Mucosa of descending colon (tissue), 3 donors: ENCODE data around the gene GSTM4. TPM values are rescaled to one million over a fixed set of nuclear protein-coding genes. Genes with fewer than 3 reads are reported as not detected.

ENCODE experiments used
- ATAC-seq: fragments of 200-7000 bp; cut with Tn5 transposase; one replicate; pipeline ENCODE4 v1.9.1; 2020; ENCODE audit warnings: mild to moderate bottlenecking, moderate library complexity
- DNase-seq, 3 donors: peaks; one replicate each; pipeline ENCODE4 v3.0.0-alpha.2; 2020
- H3K36me3 ChIP-seq: fragments of 200-600 bp; one replicate; pipeline ENCODE4 v1.8.0; 2021; ENCODE audit warnings: low read depth, mild to moderate bottlenecking
- H3K4me1 ChIP-seq: fragments of 200-600 bp; one replicate; pipeline ENCODE4 v1.8.0; 2021; ENCODE audit warnings: low read depth, mild to moderate bottlenecking
- H3K4me3 ChIP-seq: fragments of 200-600 bp; one replicate; pipeline ENCODE4 v1.8.0; 2021; ENCODE audit warnings: mild to moderate bottlenecking
- H3K9me3 ChIP-seq: fragments of 200-600 bp; one replicate; pipeline ENCODE4 v1.8.0; 2021; ENCODE audit warnings: mild to moderate bottlenecking
- intact Hi-C, 2 donors: fragments of 100-400 bp; cut with DNase I in 1 of 2; cut with micrococcal nuclease in 1 of 2; formaldehyde crosslinking; loops; one replicate each; pipeline versions ENCODE4 v1.11.0 to v1.11.1; 2022; cut with DNase I, micrococcal nuclease
- total RNA-seq, 3 donors: library from RNA; stranded (reverse); fragmentation: NEBNext Ultra II Directional in 2 of 3; extraction: Animal tissue kit (Norgen Biotek cat#: 25700) in 2 of 3; gene quantifications; one replicate each; pipeline versions ENCODE4 v1.2.1 to v1.2.4, GENCODE V29; 2021 to 2023
- TF ChIP-seq, protein P1 (sequence below): fragments of 200-600 bp; IDR thresholded peaks from one replicate; pipeline ENCODE4 v1.8.0; 2022; ENCODE audit warnings: antibody characterized with exemption, mild to moderate bottlenecking
- donor health status: DM: no; HTN: no; CAD: no; lungs with moderate emphysema.
- donor health status: DM: no; HTN: no; CAD: no.
- donor health status: DM: no; HTN: yes; CAD: no.

Gene GSTM4
- total RNA-seq, 3 donors from 2014 or later, result 63.4 to 96.3 (median 74.2) TPM

DNA sequence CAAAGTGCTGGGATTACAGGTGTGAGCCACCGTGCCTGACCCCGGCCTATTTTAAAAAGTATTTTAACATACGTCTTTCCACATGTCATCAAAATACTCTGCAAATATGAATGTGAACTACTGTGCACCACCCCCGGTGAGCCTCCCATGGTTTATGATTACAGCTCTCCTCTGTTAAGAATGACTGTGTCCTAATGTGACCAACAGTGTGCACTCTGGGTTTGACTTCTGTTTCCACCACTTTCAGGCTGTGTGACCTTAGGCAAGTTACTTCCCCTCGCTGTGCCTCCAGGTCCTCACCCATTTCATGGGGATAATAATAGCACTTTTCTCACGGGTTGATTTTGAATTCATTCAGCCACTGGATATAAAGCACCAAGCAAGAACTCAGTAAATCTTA lies 21.6 kb upstream of the GSTM4 start:
- peaks cover 13% of the 10 kb centered on the region for H3K4me1 ChIP-seq
- TF ChIP-seq, protein P1, sequence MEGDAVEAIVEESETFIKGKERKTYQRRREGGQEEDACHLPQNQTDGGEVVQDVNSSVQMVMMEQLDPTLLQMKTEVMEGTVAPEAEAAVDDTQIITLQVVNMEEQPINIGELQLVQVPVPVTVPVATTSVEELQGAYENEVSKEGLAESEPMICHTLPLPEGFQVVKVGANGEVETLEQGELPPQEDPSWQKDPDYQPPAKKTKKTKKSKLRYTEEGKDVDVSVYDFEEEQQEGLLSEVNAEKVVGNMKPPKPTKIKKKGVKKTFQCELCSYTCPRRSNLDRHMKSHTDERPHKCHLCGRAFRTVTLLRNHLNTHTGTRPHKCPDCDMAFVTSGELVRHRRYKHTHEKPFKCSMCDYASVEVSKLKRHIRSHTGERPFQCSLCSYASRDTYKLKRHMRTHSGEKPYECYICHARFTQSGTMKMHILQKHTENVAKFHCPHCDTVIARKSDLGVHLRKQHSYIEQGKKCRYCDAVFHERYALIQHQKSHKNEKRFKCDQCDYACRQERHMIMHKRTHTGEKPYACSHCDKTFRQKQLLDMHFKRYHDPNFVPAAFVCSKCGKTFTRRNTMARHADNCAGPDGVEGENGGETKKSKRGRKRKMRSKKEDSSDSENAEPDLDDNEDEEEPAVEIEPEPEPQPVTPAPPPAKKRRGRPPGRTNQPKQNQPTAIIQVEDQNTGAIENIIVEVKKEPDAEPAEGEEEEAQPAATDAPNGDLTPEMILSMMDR, result no peak
- intact Hi-C loops, result loop anchor here in 1 of 2 donors (10.0 kb wide), 1 partner anchor 89 kb away; the partner anchor contains the start of gene GNAI3
- DNase-seq, result no peak
- no peaks in the 10 kb centered on the region for H3K9me3 ChIP-seq
- no peaks in the 10 kb centered on the region for H3K36me3 ChIP-seq
- ATAC-seq, result no peak
- H3K4me3 ChIP-seq, result no peak overlapping the region

DNA sequence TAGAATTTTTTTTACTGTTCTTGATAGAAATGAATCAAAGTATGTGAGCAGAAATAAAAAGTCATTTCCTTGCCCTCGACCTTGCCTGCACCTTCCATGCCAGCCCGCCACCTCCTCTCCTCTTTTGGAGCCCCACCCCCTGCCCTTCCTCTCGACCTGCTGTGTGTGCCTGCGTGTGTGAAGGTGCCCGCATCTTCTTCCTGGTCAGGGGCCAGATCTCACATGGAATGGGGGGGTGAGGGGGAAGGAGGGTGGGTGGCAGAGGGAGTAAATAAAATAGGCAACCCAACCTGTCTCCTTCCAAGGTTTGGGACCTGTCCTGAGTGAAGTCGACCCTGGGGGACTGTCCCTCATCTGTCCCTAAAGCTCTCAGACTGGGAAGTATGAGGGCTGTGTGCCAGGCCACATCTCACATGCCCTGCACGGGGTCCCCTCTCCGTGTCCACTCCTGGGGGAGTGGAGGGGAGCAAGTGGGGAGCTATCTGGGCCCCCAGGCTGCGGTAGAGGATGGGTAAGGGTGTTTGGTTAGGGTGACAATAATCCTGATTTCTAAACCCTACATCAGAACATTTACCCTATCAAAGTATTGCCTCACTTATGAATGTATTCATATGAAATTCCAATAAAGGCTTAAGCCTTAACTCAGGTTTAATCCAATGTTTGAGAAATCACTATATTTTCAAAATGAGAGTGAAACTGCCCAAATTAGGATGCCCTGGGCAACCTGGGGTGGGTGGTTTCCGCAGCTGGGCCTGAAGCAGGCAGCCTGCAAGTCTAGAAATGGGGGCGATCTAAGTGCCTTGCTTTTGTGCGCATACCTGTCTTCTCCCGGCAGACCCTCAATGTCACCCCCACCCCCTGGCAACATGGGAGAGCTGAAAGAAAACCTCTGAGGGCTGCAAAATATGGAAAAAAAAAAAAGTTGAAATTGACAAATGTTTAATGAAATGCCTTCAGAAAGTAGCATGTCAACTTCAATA lies 20.8 kb upstream of the GSTM4 start:
- intact Hi-C loops, result loop anchor here in 1 of 2 donors (10.0 kb wide), 1 partner anchor 90 kb away; the partner anchor contains the start of gene GNAI3
- TF ChIP-seq, protein P1, result no peak
- ATAC-seq, result peak; percentile 30

DNA sequence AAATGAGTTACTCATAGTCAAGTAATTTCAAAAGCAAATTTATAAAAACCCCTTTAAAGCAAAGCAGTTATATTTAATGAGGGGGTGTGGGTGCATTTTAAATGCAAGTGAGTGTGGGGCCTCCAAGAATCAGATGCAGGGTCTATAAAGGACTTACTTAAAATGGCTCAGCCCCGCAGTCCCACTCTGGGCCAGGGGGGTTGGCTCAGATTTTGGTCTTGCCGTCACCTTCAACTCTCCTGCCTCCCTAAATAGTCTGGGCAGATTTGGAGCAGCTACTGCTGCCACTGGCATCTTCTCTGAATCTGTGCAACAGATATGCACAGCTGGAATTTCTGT lies 20.1 kb upstream of the GSTM4 start:
- TF ChIP-seq, protein P1, result no peak
- intact Hi-C loops, result loop anchor here in 1 of 2 donors (10.0 kb wide), 1 partner anchor 91 kb away; the partner anchor contains the start of gene GNAI3
- Histone ChIP-seq H3K36me3 (no peaks in the 10 kb centered on the region), H3K4me1 (peaks cover 13% of the 10 kb centered on the region), H3K9me3 (no peaks in the 10 kb centered on the region), H3K4me3 (no peak overlapping the region)
- ATAC-seq, result no peak
- DNase-seq, result no peak

More for the DNA sequence above, 20.8 kb upstream of the GSTM4 start:
- H3K9me3 ChIP-seq, result no peaks in the 10 kb centered on the region
- peak in 1 of 3 donors; percentile 60 for DNase-seq
- no peak overlapping the region for H3K4me3 ChIP-seq
- no peaks in the 10 kb centered on the region for H3K36me3 ChIP-seq
- peaks cover 13% of the 10 kb centered on the region for H3K4me1 ChIP-seq

DNA sequence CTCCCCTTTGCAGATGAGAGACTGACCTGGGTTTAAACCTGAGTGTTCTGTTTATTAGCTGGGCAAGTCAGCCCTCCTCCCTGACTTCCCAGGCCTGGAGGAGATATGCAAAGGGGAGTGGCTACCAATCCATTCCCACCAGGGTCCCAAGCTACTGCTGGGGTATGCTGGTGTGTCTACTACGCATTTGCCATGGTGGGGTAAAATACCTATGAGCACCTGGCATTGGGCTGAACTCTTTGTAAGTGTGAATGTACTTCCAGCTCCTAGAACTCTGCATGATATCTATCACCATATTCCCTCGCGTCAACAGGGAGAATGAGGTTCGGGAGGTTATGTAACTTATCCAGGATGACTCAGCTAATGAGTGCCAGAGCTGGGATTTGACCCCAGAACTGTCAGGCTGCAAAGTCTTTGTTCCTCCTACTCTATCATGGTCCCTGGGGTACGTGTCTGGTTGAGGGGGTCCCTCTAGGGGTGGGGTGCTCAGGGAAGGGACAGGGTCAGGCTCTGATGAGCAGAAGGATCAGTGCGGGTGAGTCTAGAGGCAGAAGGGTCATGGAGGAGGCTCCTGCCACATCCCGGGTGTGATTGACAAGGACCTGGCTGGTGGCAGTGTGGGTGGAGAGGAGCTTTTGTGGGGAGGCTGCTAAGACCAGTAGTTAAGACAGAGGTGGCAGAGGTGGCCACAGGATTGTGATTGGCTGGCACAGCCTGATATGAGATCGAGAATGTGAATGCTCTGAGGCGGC lies 19.5 kb upstream of the GSTM4 start:
- ATAC-seq (no peak), DNase-seq (peak in 1 of 3 donors; percentile 24)
- TF ChIP-seq, protein P1, result no peak
- Histone ChIP-seq H3K4me1 (peaks cover 13% of the 10 kb centered on the region), H3K4me3 (no peak overlapping the region), H3K36me3 (no peaks in the 10 kb centered on the region), H3K9me3 (no peaks in the 10 kb centered on the region)
- intact Hi-C loops, result loop anchor here in 1 of 2 donors (10.0 kb wide), 1 partner anchor 92 kb away; the partner anchor contains the start of gene GNAI3

DNA sequence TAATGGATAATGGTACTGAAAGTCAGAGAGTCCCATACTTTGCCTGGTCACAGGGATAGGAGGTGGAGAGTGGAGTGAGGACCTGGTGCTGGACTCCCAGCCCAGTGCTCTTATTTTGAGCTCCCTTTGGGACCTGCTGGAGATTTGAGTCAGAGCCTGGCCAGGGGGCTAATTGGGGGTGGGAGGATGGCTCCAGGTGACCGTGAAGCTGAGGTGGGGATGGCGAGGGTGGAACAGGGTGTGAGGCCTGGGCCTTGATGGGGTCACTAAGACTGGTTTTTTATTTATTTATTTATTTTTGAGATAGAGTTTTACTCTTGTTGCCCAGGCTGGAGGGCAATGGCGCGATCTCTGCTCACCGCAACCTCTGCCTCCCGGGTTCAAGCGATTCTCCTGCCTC lies 18.5 kb upstream of the GSTM4 start:
- H3K4me3 ChIP-seq, result no peak overlapping the region
- peak in 1 of 3 donors; percentile 14 for DNase-seq
- H3K36me3 ChIP-seq, result no peaks in the 10 kb centered on the region
- H3K4me1 ChIP-seq, result peaks cover 11% of the 10 kb centered on the region
- no peak for ATAC-seq
- intact Hi-C loops, result loop anchor here in 1 of 2 donors (10.0 kb wide), 1 partner anchor 93 kb away; the partner anchor contains the start of gene GNAI3
- H3K9me3 ChIP-seq, result no peaks in the 10 kb centered on the region
- TF ChIP-seq, protein P1, result no peak
